Measurements from ENCODE around the gene PLEKHA8.

GRCh38 chr7:30022991-30023390 is 5.2 kb upstream of the PLEKHA8 start:
- TF ChIP-seq CTCF (IDR thresholded peaks at IDR 0.05) (no peak), EP300 (IDR thresholded peaks at IDR 0.05; ENCODE audit: low read depth) (no peak), POLR2A (IDR thresholded peaks at IDR 0.05) (no peak)

Measured in transverse colon (tissue), 3 donors.